Medulla oblongata (tissue), 1 donor: ENCODE results near the gene CFAP58.

Experiments
- DNase-seq: peaks from one replicate; pipeline ENCODE4 v3.0.0-alpha.2; 2015; ENCODE audit errors: extremely low spot score

CFAP58 gene

DNA sequence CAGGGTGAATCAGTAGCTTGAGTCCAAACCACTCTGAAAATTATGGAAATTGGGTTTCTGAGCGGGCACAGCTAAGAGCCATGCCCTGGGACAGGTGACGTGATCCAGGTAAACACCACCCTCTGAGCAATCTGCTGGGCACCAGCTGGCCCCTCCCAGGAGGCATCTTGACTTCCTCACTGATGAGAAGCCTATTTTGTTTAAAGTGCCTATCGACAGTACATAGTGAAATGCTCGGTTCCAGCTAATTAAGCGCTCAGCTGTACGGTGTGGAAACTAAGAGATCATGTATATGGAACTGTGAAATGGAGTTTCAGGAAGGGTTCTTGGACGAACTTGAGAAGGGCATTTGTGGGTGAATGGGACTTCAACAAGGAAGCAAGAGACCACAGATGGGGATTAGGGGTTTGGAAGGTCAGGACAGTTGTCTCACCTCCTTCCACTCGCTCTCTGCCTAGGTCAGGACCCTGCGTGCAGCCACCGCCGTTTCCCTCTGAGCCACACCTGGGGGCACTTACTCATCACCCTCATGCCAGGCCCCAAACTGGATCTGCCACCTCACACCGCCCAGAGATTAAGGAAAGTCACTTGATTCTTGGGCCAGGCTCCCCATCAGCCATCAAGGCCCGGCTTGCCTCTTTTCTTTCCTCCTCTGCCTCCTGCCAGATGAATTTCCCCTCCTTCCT is 18.5 kb upstream of the CFAP58 start:
- no peak for DNase-seq

DNA sequence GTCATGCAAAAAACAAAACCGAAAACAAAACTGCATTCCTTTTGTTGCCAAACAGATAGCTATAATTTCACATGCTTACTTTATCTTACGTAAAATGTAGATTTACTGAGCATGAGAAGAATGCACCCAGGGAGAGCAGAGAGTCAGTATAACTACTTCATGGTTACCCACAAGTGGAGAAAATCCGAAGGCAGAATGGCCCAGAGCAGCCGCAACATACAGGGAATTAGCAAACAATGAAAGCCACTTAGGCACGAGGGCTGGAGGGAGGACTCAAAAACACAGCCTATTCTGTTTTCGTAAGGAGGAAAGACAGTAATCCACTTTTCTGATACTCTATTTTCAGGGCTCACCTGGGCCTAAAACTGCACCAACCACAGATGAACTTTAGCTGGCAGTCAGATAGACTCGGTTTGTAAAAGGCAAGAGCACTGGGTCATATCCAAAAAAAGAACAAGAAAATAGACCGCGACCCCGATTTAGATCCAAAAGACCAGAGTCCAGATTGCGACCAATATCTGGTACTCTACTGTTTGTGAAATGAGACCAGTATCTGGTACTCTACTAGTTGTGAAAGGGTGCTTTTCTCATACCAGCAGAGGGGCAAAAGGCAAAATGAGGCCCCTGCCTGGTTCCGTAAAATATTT is 16.7 kb upstream of the CFAP58 start:
- DNase-seq = no peak

DNA sequence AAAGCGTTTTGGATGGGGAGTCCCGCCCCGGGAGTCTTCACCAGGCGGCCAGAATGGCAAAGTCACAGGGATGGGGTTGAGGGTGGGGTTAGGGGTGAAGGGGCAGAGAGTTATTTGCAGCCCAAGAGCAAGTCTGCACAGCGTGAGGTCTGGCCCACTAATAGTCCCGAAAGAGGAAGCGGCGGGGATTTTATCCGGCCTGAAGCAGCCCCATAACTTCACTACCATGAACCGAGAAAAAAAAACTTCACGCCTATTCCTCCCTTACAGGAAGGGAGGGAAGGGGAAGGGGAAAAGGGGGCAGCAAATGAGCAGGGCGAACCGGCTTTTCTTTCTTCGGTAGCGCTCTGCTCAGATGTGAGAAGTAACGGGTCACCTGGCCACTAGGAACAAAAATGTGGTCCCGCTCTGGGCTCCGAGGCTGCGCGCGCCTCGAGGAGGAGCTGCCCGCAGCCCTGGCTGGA is 16.1 kb upstream of the CFAP58 start:
- DNase-seq = peak; percentile 62

DNA sequence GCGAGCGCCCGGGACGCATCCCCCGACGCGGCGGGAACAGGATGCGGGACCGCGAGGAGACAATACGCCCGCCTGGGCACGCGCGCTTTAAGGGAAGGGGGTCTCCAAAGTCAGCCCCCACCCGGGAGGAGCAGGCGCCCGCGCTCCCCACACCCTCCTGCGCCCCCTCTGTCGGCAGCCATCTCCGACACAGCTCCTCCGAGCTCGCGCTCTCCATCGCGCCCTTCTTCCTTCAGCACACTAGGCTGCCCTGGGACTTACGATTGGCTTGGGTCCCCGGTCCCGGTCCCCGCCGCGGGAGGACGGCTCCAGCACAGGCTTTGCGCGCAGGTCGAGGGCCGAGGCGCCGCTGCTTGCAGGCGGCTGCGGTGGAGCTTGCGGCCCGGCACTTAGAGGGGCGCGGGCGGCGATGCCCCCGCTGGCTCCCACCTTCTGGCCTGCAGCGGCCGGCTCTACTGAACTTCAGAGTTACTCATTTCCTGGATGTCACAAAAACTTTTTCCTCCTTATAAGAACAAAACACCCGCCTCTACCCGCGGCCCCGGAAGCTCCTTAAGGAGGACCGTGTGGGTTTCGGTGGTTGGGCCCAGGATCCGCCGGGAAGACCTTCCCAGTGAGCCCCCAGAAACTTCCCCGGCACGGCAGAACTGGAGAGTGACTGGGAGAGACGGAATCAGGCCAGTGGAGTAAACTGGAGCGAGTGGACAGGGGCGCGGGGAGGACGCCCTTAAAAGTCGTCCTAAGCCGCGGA is 15.5 kb upstream of the CFAP58 start, which contains the start of gene ITPRIP:
Gene ITPRIP, minus strand, starts transcription at position 481 of the 751 bp plus-strand sequence. CDS start 22,414 bp downstream, outside the sequence.
- DNase-seq = peak; percentile 76

DNA sequence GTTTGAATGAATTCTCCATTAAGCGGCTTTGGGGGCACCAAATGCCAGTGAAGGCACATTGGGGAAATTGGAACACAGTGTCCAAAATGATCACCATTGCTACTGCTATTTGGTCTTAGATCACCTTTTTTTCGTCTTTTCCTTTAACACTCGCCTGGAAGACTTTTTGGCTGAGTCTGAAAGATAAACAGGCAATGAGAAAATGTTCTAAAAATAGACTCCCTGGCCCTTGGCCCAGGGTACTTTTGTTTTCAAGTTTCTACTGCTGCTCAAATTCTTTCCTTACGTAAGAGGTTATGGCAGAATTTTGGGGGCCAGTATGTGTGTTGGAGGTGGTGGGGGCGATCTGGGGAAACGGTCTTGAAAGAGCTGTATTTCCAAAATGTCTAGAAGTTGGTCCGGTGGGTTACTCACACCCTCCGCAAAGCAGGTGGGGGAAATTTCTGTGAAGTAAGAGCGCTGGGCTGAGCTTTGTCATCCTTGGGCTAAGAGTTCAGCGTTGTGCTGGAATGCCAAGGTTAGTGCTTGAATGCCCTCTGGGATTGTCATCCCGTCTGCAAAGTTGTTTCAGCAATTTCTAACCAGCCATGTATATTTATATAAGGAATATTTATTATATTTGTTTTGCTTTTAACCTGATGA is 14.0 kb upstream of the CFAP58 start:
- DNase-seq = peak; percentile 82

DNA sequence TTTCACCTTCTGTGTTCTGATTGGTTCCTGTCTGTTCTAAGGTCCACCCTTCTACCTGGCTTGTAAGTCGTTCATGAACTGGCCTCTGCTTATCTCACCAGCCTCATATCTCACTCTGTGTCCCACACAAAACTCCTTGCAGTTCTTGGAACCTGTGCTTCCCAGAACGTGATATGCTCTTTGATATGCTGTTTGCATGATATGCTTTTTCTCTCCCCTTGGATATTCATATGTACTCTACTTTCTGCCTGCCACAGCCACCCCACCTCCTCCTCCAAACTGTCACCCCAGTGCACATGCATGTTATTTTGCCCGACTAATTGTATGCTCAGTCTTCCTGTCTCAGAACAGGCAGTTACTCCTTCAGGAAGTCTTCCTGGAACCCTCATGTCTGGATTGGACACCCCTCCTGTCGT is 13.5 kb upstream of the CFAP58 start:
- DNase-seq = no peak

DNA sequence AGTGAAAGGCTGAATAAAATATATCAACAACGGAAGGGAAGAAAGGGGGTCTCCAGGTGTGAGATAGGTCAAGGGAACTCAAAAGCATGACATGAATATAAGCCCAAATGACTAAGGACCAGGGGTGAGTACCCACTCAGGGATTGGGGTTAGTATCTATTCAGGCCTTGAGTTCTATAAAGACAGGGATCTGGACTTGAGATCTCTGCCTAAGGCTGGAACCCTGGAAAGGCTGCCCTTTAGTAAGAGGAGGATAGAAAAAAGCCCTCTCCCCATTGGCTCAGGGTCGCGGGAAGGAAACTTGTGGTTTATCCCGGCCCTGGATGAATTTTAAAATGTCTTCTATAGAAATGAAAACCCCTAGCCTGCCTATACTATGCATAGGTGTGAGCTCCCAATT is 13.0 kb upstream of the CFAP58 start:
- DNase-seq = no peak

DNA sequence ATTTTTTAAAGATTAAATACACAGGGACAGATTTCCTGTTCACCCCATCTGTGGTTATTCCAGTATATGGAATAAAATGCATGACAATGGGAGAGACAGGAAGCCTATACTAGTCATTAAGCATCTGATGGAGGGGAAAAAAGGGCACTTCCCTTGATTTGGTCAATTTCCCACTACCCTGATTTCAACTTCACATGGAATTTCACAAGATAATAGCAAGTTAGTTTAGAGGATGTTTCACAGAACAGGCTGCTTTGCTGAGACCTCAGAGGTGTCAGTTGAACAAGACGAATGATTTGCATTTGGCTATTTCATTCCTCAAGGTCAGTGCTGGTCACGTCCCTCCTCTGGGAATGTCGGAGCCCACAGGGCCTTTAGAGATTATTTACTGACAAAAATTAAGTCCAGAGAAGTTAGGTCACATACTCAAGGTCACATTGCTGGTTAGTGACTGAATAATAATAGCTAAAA is 10.7 kb upstream of the CFAP58 start:
- no peak for DNase-seq

DNA sequence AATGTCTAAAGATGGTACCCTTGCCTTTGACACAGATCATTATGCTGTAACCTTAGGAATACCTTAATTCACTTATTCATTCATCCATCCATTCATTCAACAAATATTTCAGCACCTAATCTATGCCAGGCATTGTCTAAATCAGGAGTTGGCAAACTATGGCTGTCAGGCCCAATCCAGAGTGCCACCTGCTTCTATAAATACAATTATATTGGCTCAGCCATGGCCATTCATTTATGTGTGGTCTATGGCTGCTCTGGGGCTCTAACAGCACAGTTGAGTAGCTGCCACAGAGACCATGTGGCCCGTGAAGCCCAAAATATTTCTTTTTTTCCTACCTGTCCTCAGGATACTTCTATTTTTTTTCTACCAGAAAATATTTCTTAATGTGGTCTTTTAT is 9.4 kb upstream of the CFAP58 start:
- DNase-seq = no peak

DNA sequence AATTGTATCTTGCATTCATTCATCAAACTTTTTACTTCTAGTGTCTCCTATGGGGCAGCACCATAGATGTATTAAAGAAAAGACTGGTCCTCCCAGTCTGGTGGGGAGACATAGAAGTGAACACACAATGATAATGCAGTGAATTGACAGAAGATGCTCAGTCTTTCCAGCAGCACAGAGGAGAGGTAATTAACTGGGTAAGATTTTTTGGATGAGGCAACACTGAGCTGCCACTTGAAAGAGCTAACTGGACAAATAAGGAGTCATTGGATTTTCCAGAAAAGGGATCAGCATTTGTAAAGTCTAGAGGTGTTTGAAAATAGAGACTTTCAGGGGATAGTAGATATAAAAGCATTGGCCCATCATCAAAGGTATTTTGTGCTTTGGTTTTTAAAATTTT is 8.1 kb upstream of the CFAP58 start:
- DNase-seq = no peak

DNA sequence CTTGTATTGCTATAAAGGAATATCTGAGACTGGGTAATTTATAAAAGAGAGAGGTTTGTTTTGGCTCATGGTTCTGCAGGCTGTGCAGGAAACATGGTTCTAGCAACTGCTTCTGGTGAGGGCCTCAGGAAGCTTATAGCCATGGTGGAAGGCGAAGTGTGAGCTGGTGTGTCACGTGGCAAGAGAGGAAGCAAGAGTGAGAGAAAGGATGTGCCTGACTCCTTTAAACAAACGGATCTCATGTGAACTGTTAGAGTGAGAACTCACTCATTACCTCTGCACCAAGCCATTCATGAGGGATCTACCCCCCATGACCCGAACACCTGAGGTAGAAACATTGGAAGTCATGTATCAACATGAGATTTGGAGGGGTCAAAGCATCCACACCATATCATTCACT is 7.7 kb upstream of the CFAP58 start:
- no peak for DNase-seq

DNA sequence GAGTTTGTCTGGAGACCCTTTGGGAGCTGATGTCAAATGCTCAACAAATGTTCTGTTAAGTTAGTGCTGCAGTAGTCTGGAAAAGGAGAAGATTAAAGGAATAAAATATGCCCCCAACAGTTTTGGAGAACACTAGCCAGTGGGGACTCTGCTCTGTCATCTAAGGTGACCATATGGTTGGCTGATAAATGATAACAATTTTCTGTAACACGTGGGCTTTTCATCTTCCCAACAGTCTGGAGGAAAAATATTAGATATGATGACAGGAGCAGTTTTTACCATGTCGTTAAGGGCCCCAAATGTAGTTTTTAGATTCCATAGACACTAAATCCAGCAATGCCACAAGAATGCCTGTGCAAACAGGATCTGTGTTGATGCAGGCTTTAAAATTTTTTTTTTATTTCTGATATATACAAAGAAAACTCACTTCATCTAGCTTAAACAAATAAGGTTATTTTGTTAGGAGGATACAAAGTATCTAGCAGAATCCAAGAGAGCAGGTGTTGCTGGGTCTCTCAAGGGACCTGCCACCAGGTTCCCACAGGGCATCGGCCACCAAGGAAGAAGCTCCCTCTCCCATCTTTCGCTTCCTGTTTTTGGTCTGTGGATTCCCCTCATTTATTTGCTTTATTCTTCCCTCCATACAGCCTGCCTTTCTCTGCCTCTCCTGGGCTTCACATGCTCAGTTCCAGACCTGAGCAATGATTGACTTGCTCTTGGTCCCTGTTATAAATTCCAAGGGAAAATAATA is 6.2 kb upstream of the CFAP58 start:
- no peak for DNase-seq

DNA sequence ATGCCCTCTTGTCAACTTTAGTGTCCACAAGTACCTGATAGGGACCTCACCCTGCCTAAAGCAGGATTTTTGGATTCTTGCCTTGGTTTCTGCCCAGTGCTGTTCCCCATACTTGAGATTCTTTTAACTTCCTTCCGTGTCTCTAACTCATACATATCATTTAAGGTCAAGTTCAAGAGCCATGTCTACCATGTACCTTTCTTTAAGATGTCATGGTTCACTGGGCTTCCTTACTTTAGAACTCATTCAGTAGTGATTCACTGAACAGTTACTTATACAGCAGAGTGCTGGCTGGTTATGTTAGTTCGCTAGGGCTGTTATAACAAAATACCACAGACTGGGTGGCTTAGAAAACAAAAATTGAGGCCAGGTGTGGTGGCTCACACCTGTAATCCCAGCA is 5.0 kb upstream of the CFAP58 start:
- DNase-seq = no peak

DNA sequence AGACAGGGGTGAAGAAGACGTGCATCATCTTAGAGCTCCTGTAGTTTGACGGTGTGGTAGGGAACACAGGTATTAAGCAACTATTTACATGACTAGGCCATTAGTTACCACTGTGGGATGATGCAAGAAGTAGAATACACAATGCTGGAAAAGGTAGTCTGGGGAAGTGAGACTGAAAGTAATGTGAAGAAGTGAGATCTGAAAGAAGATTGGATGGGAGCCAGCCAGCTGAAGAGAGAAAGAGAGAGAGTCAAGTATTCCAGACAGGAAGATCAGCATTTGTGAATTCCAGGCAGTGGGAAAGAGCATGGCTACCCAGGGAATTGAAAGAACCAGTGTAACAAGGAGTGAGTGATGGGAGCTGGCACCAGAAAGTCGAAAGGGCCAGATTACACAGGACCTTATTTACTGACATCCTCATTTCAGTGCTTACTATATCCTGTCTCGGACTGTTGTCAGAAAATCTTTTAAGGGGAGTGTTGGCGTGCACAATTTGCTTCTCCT is 4.0 kb upstream of the CFAP58 start:
- DNase-seq = peak; percentile 84

DNA sequence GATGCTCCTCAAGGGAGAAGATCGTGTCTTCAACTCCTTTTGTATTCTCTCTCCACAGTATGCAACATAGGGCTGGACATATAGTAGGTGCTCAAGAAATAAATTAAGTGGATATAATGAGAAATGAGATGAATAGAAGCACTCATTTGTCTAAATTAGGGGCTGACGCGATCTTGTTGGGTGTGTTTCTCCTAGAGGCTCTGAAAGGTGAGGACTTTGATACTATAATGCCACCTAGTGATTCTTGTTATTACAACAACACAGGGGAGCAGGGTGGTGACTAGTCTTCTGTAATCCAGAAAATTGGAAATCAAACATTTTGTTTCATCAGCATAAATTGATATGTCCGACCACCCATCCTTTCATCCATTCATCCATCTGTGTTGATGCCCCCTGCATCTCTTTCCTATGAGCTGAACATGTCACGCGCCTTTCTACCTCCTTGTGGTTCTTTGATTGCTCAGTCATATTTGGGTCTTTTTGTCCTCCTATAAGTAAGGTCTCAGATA is 3.5 kb upstream of the CFAP58 start:
- peak; percentile 86 for DNase-seq

DNA sequence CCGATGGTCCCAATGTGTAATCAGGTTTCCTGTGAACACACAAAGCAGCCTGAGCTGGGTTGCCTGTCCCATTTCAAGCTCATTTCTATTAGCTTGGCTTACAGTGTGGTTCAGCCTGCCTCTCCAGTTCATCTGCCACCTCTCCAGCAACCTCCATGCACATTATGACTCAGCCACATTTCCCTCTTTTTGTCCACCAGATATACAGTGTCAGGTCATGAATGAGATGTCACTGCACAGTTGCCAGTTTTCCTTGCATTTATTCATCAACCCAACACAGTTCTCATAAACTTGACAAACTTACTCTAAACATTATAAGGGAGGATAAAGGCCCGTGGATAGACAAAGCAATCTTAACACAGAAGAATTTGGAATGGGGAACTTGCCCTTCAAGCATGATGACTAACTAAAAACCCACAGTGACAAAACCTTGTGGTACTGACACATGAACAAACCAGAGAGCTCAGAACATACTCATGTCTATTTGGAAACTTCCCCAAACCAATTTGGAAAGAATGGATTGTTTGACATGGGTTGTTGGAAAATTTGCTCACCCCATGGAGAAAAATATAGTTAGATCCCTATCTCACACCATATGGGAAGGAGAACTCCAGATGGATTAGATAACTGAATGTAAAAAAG is 2.5 kb upstream of the CFAP58 start:
- peak; percentile 61 for DNase-seq

DNA sequence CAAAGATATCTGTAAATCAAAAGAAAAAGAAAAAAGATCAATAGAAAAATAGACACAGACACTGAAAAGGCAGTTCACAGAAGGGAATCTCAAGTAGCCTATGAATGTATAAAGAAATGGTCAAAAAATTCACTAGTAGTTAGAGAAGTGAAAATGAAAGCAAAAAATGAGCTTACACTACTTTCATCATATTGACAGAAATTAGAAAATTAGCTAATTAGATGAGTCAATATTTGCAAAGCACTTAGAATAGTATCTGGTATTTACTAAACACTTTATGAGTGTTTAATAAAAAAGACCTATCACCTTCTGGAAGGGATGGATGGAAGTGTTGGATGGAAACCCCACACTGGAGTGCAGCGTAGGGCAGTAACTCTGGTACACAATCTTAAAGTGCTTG is 1.7 kb upstream of the CFAP58 start:
- no peak for DNase-seq

DNA sequence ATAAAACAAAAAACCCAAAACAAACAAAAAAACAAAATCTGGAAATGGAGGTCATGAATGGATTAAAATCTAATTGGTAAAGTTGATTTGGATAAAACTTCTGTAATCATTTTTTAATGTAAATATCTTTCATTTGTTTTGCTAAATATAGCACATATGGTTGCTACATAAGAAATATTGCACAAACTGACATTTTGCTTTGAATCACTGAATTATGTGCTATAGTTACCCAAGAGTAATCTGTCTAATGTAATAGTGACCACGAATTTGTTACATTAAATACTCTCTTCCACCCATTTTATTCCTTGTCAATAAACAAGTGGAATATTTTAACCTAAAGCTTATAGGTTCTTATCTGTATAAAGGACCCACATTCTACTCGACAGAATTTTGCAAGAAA is 6.2 kb downstream of the CFAP58 start:
- no peak for DNase-seq

DNA sequence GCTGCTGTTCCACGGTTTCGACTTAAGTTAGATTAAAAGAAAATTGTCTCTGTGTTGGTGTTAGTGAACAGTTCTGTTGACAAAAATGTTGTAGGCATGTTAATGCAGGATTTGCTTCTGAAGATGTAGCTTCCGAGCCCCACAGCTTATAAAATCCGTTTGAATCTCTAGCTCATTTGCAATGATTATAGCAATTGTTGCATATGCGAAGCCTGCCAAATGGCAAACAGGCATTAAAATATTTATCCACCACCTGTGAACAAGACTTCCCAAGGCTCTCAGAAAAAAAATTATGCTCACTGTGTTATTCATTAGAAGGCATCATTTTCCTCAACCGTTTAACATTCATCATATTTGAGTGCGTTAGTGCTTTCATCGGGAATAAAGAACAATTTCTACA is 14.3 kb downstream of the CFAP58 start:
- no peak for DNase-seq

DNA sequence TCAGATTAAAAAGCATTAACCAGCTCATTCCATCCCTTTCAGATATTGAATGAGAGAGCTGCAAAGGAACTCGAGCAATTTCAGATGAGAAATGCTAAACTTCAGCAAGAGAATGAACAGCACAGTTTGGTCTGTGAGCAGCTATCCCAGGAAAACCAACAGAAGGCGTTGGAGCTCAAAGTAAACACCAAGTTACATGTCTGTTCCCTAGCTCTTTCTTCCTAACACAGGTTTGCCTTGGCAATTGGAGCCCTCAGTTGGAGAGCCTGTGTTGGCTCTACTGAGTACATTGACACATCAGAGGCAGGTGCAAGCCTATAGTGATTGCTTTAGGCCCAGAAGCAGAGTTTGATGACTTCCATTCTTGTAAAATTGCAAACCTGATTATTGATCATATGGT is 14.7 kb downstream of the CFAP58 start:
- DNase-seq = no peak
